Ovary (tissue), 3 donors: Measurements from ENCODE around the gene NACA2.

ENCODE experiments used
- CTCF ChIP-seq, 3 donors: fragments of 450-650 bp in 2 of 3; fragments of 200-600 bp in 1 of 3; IDR thresholded peaks; one replicate each; pipeline versions ENCODE4 v1.5.1 to v1.8.0; 2016 to 2022; ENCODE audit warnings: antibody characterized with exemption in 3 of 3, mild to moderate bottlenecking in 1 of 3
- EP300 ChIP-seq: sonication (generic); formaldehyde crosslinking; IDR thresholded peaks from one replicate; pipeline ENCODE4 v1.6.1; 2017; ENCODE audit warnings: antibody characterized with exemption
- donor health status: DM: no; HTN: no; CAD: no.

DNA sequence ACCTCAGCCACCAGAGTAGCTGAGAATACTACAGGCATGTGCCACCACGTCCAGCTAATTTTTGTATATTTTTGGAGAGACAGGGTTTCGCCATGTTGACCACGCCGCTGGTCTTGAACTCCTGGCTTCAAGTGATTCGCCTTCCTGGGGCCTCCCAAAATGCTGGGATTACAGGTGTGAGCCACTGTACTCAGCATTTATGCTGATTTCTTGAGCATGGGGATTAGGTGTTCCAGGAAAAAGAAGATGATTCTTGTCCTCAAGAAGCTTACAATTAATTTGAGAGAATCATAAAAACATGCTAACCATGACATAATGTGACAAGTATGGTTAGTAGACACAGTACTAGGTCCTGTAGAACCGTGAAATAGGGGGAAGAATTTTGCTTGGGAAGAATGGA lies 30.9 kb downstream of the NACA2 start:
- TF ChIP-seq CTCF (IDR thresholded peaks at IDR 0.05) (no peak), EP300 (no peak)
